ENCODE measurements around the gene CFAP77. TPM values are rescaled to one million over a fixed set of nuclear protein-coding genes. Genes with fewer than 3 reads are reported as not detected.

Gene CFAP77
- total and polyA plus RNA-seq, 2 of the 4 experiments (the other 2 are of a cell fraction): not detected

DNA sequence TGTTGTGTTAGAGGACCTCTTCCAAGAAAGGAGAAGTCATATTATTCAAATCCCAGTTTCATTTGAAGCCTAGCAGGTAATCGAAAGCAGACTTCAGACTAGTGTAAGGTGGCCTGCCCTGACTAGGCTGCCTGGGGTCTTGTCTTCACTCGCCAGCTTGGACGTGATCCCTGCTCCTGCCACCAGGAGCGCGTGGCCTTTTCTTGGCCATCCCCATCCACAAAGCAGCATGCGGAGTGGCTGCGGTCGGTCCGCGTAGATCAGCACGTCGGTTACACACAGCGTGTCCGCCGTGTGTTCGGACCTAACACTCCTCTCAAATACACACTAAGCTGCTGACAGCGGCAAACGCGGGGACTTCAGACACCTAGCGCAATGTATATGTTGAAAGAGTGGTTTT lies 37.3 kb downstream of the CFAP77 start:
- Histone ChIP-seq H3K56ac (ENCODE audit: extremely low read depth, insufficient read depth, low read length) (no peak overlapping the region), H3K79me1 (ENCODE audit: low read depth in 1 of 2, low read length in 2 of 2) (no peaks in the 10 kb centered on the region), H2BK5ac (ENCODE audit: low read depth, low read length, poor library complexity, severe bottlenecking) (no peak overlapping the region), H3K4me1 (ENCODE audit: control insufficient read depth, insufficient read depth, low read length) (no peaks in the 10 kb centered on the region), H4K5ac (ENCODE audit: low read depth, low read length) (no peak overlapping the region), H2BK20ac (ENCODE audit: low read depth, low read length) (no peak overlapping the region), H3K9ac (ENCODE audit: low read depth, low read length) (no peak overlapping the region), H3K23ac (ENCODE audit: low read depth, low read length) (no peak overlapping the region), H4K20me1 (ENCODE audit: insufficient read depth, low read length) (peaks cover 3% of the 10 kb centered on the region; the same call in 1 of the 2 replicates), H2AFZ (replicated peaks; ENCODE audit: low read length, poor library complexity) (no peak overlapping the region), H2BK120ac (ENCODE audit: low read depth, low read length) (no peak overlapping the region), H4K91ac (ENCODE audit: insufficient read depth, low read depth, low read length) (no peak overlapping the region), H2BK15ac (ENCODE audit: low read depth, low read length) (no peak overlapping the region), H3K4me2 (ENCODE audit: low read depth, low read length) (no peak overlapping the region), H3K18ac (ENCODE audit: low read depth, low read length) (no peak overlapping the region), H3K27me3 (ENCODE audit: control insufficient read depth, insufficient read depth, low read length) (peaks cover 24% of the 10 kb centered on the region), H3K14ac (replicated peaks; ENCODE audit: low read depth, low read length) (no peak overlapping the region), H2AK9ac (replicated peaks; ENCODE audit: low read depth, low read length, poor library complexity) (no peak overlapping the region), H3K9me3 (ENCODE audit: control insufficient read depth, insufficient read depth, low read length) (no peaks in the 10 kb centered on the region), H4K8ac (ENCODE audit: low read depth in 2 of 2, low read length in 2 of 2) (no peak overlapping the region), H3K9me1 (ENCODE audit: insufficient read depth, low read length) (no peaks in the 10 kb centered on the region), H3K4ac (ENCODE audit: low read depth, low read length) (no peak overlapping the region), H3K27ac (ENCODE audit: insufficient read depth, low read length) (no peak overlapping the region), H2AK5ac (ENCODE audit: low read depth, low read length) (no peak overlapping the region), H3K36me3 (ENCODE audit: control insufficient read depth, insufficient read depth, low read length) (no peaks in the 10 kb centered on the region), H3K4me3 (ENCODE audit: insufficient read depth, low read depth, low read length) (no peak overlapping the region)
- ATAC-seq (ENCODE audit: low read depth) (0 out of 2 replicates have a peak, but pooled peaks have one; percentile 29), DNase-seq (no peak)
- dilution Hi-C loops (cut with HindIII; ENCODE audit: low sequenced_read_pairs, unreplicated experiment) (no loop called here), in situ Hi-C loops (cut with MboI; ENCODE audit: low sequenced_read_pairs) (no loop called here), intact Hi-C loops (cut with micrococcal nuclease) (no loop called here)
- BruUV-seq (replicated peaks): no TSS peak
- TF ChIP-seq POLR2A (IDR thresholded peaks at IDR 0.05; ENCODE audit: low read depth, low read length) (no peak), BHLHE40 (IDR thresholded peaks at IDR 0.05; ENCODE audit: low read depth, low read length) (no peak), MAFK (IDR thresholded peaks at IDR 0.05; ENCODE audit: low read depth, low read length) (no peak), RAD21 (IDR thresholded peaks at IDR 0.05; ENCODE audit: low read length) (no peak), RCOR1 (IDR thresholded peaks at IDR 0.05; ENCODE audit: insufficient replicate concordance, low read length) (no peak), RFX5 (IDR thresholded peaks at IDR 0.05; ENCODE audit: low read depth, low read length) (no peak)
- TF ChIP-seq, protein P1, sequence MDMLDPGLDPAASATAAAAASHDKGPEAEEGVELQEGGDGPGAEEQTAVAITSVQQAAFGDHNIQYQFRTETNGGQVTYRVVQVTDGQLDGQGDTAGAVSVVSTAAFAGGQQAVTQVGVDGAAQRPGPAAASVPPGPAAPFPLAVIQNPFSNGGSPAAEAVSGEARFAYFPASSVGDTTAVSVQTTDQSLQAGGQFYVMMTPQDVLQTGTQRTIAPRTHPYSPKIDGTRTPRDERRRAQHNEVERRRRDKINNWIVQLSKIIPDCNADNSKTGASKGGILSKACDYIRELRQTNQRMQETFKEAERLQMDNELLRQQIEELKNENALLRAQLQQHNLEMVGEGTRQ (IDR thresholded peaks at IDR 0.05; ENCODE audit: low read depth, low read length): no peak
- TF ChIP-seq, protein P2, sequence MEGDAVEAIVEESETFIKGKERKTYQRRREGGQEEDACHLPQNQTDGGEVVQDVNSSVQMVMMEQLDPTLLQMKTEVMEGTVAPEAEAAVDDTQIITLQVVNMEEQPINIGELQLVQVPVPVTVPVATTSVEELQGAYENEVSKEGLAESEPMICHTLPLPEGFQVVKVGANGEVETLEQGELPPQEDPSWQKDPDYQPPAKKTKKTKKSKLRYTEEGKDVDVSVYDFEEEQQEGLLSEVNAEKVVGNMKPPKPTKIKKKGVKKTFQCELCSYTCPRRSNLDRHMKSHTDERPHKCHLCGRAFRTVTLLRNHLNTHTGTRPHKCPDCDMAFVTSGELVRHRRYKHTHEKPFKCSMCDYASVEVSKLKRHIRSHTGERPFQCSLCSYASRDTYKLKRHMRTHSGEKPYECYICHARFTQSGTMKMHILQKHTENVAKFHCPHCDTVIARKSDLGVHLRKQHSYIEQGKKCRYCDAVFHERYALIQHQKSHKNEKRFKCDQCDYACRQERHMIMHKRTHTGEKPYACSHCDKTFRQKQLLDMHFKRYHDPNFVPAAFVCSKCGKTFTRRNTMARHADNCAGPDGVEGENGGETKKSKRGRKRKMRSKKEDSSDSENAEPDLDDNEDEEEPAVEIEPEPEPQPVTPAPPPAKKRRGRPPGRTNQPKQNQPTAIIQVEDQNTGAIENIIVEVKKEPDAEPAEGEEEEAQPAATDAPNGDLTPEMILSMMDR (conservative IDR thresholded peaks at IDR 0.05; ENCODE audit: low read depth, low read length): no peak
- no CpG with 5 or more reads among the region's 20 CpGs for WGBS, 2 experiments (ENCODE audit: extremely low coverage in 2 of 2, insufficient read length in 1 of 2)
- POLR2A ChIA-PET (ENCODE audit: unreplicated experiment): no interaction called here
- CTCF ChIA-PET: interaction anchor here (0.5 kb wide), 1 partner anchor 18 kb away, joined by 3 read pairs; no protein-coding TSS in a partner anchor
